ENCODE measurements around the gene FAF1.
"Not testable (repeated sequence)": the region's sequence is repeated elsewhere in the genome, so short reads cannot be mapped to it uniquely, and the experiment has no call there.

Gene FAF1

GRCh38 chr1:50846224-50846839 lies 113.7 kb downstream of the FAF1 start:
- no peak for DNase-seq

GRCh38 chr1:50841791-50842387 lies 118.2 kb downstream of the FAF1 start:
- DNase-seq, result no peak

GRCh38 chr1:50836117-50836516 lies 124.0 kb downstream of the FAF1 start:
- no peak for DNase-seq

- no peak for DNase-seq
Observed at GRCh38 chr1:50833216-50833615, 126.9 kb downstream of the FAF1 start.

GRCh38 chr1:50832167-50832566 lies 127.9 kb downstream of the FAF1 start:
- DNase-seq, result no peak

GRCh38 chr1:50831300-50832061 lies 128.6 kb downstream of the FAF1 start:
- DNase-seq, result no peak

GRCh38 chr1:50830621-50831020 lies 129.4 kb downstream of the FAF1 start:
- no peak for DNase-seq

GRCh38 chr1:50829014-50829958 lies 130.8 kb downstream of the FAF1 start:
- DNase-seq, result no peak

- no peak for DNase-seq
Observed at GRCh38 chr1:50827546-50827945, 132.5 kb downstream of the FAF1 start.

- DNase-seq, result not testable (repeated sequence)
Observed at GRCh38 chr1:50826792-50827191, 133.3 kb downstream of the FAF1 start.

- DNase-seq, result no peak
Observed at GRCh38 chr1:50822035-50822776, 137.9 kb downstream of the FAF1 start.

- no peak for DNase-seq
Observed at GRCh38 chr1:50820545-50820944, 139.5 kb downstream of the FAF1 start.

GRCh38 chr1:50812346-50812745 lies 147.7 kb downstream of the FAF1 start:
- no peak for DNase-seq

- DNase-seq, result no peak
Observed at GRCh38 chr1:50808296-50808695, 151.8 kb downstream of the FAF1 start.

GRCh38 chr1:50796272-50796671 lies 163.8 kb downstream of the FAF1 start:
- DNase-seq, result no peak

GRCh38 chr1:50793521-50793920 lies 166.5 kb downstream of the FAF1 start:
- DNase-seq, result no peak

- no peak for DNase-seq
Observed at GRCh38 chr1:50787266-50787665, 172.8 kb downstream of the FAF1 start.

- no peak for DNase-seq
Observed at GRCh38 chr1:50783286-50783685, 176.8 kb downstream of the FAF1 start.

GRCh38 chr1:50780797-50781196 lies 179.3 kb downstream of the FAF1 start:
- DNase-seq, result no peak

GRCh38 chr1:50779801-50780200 lies 180.3 kb downstream of the FAF1 start:
- no peak for DNase-seq

- DNase-seq, result no peak
Observed at GRCh38 chr1:50775740-50776139, 184.3 kb downstream of the FAF1 start.

- no peak for DNase-seq
Observed at GRCh38 chr1:50774759-50775351, 185.2 kb downstream of the FAF1 start.

Measured in effector CD4-positive, alpha-beta T cell (primary cell).